C1 segment of cervical spinal cord (tissue), 14 donors: ENCODE results near the gene ZNF217.
"Not testable (repeated sequence)": the region's sequence is repeated elsewhere in the genome, so short reads cannot be mapped to it uniquely, and the experiment has no call there.

ENCODE experiments used
- DNase-seq, 14 donors: peaks; one replicate each; lab custom pipeline; 2025; lab: John Stamatoyannopoulos, UW

ZNF217 gene

GRCh38 chr20:53569606-53570307, 23.9 kb downstream of the ZNF217 start:
- DNase-seq = no peak

DNA sequence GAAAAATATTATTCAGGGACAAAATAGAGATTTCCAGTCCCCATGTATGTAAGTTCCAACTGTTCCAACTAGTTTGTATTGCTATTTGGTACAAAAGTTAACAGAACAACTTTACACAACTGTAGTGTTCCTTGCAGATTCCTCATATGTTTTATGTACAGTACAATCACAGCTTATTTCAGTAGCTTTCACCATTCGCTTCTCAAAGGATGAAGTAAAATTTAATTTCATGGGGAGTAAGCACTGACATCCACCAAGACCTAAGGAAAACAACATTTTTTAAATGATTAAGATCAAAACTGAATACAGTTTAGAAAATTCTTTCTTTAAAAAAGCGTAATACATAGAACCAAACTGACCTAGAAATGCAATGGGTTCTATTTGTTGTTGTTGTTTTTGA, 24.6 kb downstream of the ZNF217 start:
- no peak for DNase-seq

DNA sequence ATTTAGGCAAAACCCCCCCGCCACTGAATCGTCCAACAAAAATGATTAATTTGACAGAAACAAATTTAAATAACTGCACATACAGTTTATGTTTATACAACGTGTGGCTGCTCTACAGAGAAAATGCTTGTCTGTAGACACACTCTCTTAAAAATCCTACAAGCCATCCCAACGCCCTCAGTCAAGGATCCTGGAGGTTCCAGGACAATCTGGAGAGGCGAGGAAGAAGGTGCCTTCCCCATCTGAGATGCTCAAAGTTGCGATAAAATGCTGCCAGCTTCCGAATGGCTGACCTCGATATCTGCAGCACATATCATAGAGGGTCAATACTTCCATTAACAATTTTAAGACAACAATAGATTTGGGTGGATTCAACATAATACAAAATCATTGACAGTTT, 25.3 kb downstream of the ZNF217 start:
- no peak for DNase-seq

- no peak for DNase-seq
Observed at GRCh38 chr20:53567379-53567917, 26.2 kb downstream of the ZNF217 start.

DNA sequence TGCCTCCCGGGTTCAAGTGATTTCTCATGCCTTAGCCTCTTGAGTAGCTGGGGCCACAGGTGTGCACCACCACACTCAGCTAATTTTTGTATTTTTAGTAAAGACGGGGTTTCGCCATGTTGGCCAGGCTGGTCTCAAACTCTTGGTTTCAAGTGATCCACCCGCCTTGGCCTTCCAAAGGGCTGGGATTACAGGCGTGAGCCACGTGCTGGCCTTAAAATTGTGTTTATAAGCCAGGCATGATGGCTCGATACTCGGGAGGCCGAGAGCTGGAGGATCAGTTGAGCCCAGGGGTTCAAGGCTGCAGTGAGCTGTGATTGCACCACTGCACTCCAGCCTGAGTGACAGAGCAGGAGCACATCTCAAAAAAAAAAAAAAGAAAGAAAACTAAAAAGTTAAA, 27.0 kb downstream of the ZNF217 start:
- DNase-seq = not testable (repeated sequence)

- DNase-seq = no peak
Observed at GRCh38 chr20:53565254-53565653, 28.4 kb downstream of the ZNF217 start.

GRCh38 chr20:53562104-53562764, 31.4 kb downstream of the ZNF217 start:
- DNase-seq = not testable (repeated sequence)

- DNase-seq = no peak
Observed at GRCh38 chr20:53561505-53561904, 32.1 kb downstream of the ZNF217 start.

- DNase-seq = no peak
Observed at GRCh38 chr20:53559816-53560215, 33.8 kb downstream of the ZNF217 start.

- no peak for DNase-seq
Observed at GRCh38 chr20:53557130-53557529, 36.5 kb downstream of the ZNF217 start.

GRCh38 chr20:53556267-53556897, 37.3 kb downstream of the ZNF217 start:
- DNase-seq = no peak

- no peak for DNase-seq
Observed at GRCh38 chr20:53555816-53556215, 37.8 kb downstream of the ZNF217 start.

GRCh38 chr20:53555081-53555480, 38.6 kb downstream of the ZNF217 start:
- no peak for DNase-seq

- DNase-seq = not testable (repeated sequence)
Observed at GRCh38 chr20:53552572-53552893, 41.1 kb downstream of the ZNF217 start.

- DNase-seq = not testable (repeated sequence)
Observed at GRCh38 chr20:53551719-53552571, 41.7 kb downstream of the ZNF217 start.

GRCh38 chr20:53550280-53551187, 43.1 kb downstream of the ZNF217 start:
- DNase-seq = no peak

GRCh38 chr20:53547664-53548239, 45.9 kb downstream of the ZNF217 start:
- peak in 6 of 14 donors; percentile 0 to 33 (median 2) for DNase-seq

DNA sequence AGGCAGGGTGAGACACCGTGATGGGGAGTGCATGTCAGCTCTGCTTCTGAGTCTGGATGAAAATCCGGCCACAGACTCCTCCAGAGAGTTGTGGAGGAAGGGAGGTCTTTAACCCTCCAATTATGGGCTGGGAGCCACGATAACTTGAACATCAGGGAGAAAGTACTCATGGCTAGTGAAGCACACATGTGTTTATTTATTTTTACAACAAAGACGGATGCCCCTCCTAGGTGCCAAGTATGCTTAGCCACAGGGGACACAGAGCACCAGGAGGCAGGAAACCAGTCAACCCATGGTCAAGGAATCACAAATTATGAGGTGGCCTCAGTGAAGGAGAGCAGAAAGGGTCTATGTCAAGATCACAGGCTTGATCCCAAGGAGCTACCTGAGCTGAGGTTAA, 54.1 kb downstream of the ZNF217 start:
- DNase-seq = no peak

GRCh38 chr20:53536382-53536781, 57.3 kb downstream of the ZNF217 start:
- DNase-seq = not testable (repeated sequence)

- DNase-seq = no peak
Observed at GRCh38 chr20:53535878-53536277, 57.8 kb downstream of the ZNF217 start.
